HG02852 (cell line): Measurements from ENCODE around the gene GHDC.
"Not testable (repeated sequence)": the region's sequence is repeated elsewhere in the genome, so short reads cannot be mapped to it uniquely, and the experiment has no call there.

Source experiments
- ATAC-seq: cut with Tn5 transposase; IDR thresholded peaks from one replicate; pipeline ENCODE4 v1.9.1; 2021; ENCODE audit warnings: mild to moderate bottlenecking, moderate library complexity; ENCODE audit not compliant: unreplicated experiment

Gene GHDC

DNA sequence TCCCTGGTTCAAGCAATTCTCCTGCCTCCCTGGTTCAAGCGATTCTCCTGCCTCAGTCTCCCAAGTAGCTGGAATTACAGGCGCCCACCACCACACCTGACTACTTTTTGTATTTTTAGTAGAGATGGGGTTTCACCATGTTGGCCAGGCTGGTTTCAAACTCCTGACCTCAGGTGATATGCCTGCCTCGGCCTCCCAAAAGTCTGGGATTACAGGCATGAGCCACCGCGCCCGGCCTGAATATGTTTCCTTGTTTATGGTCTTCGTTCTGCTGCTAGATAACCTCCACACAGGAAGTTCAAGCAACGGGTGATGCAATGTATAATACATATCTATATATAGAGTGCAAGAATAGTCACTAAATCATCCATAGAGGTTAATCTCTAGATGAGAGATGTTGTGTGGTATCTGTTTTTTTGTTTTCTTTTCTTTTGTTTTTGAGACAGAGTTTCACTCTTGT, 11.9 kb upstream of the GHDC start:
- not testable (repeated sequence) for ATAC-seq

DNA sequence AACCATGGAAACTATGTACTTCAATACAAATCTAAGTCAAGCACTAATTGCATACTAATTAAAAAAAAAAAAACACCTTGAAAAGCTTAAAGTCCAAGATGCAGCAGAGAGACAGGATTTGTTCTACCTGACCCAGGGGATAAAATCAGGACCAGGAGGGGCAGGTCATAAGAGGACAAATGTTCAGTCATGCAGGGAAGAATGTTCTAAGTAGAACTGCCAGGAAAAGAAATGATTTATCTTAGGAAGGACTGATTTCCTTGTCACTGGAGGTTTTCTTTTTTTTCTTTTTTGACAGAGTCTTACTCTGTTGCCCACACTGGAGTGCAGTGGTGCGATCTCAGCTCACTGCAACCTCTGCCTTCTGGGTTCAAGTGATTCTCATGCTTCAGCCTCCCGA, 9.1 kb upstream of the GHDC start:
- no peak for ATAC-seq

DNA sequence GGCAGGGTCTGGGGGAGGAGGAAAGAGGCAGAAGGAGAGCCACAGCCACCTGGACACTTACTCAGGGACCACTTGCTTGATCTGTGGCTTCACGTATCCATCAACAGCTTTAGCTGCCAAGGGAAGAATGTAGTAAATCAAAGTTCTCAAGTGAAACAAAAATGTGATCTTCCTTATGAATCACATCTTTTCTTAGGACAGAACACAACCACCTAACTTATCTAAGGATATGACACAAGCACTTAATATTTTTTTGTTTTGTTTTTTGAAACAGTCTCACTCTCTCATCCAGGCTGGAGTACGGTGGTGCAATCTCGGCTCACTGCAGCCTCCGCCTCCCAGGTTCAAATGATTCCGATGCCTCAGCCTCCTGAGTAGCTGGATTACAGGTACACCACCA, 8.4 kb upstream of the GHDC start:
- ATAC-seq: no peak

DNA sequence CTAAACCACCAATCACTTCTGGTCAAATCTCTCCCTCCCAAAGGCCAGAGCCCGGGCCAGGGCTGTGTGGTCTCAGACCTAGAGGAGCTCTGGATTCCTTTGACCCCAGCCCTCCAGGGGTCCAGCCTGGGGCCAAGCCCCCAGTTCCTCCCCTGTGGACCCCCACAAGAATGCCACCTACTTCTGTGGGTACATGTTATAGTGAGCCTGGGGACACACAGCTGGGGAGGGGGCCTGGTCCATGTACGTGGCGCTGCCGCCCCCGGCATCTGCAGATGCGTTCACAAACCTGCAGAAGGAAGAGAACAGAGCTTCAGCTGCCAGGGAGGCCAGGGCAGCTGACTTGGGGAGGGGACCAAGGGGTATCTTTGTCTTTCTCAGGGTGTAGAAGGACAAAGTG, 7.9 kb upstream of the GHDC start:
- ATAC-seq: no peak

DNA sequence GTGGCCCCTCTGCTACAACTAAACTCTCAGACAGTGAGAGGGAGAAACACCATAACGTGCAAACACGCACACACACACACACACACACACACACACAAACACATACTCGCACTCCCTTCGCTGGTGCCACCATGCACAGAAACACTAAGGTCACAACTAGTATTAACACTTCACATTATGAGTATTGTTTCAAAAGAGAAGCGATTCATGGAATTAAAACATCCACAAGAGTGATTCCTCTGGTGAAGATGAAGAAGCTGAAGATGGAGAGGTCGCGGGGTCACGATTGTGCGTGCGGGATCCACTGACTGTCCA, 7.1 kb upstream of the GHDC start:
- ATAC-seq: no peak

DNA sequence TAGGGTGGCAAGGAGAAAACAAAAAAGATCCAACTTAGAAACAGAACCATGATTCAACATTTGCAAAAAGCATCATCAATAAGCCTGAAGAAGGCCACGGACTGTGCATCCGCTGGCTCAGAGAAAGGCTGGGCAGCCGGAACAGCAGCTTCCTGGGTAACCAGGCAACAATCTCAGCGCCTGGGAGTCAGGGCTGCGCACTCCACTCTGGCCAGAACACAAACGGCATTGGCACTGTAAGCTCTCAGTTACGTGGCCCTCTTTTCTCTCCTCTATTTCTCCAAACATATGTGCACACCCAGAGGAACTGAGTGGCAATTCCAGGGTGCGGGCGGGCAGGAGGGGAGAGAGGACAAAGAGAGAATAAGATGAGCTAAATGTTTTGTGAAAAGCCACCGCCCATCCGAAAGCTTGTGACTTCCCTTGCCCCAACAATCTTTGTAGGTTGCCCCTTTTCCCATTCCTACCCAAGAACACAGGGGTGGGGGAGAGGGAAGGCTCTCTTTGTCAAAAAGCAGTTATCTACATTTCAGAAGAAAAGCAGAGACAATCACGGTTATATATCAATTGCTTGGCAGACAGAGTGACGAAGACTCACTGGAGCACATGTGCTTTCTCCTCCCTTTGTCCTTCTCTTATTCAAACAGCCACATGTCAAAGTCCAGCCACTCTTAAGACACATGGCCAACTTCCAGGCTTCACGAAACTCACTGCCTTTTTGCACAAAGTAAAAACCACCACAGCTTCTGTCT, 6.6 kb upstream of the GHDC start:
- ATAC-seq: no peak

DNA sequence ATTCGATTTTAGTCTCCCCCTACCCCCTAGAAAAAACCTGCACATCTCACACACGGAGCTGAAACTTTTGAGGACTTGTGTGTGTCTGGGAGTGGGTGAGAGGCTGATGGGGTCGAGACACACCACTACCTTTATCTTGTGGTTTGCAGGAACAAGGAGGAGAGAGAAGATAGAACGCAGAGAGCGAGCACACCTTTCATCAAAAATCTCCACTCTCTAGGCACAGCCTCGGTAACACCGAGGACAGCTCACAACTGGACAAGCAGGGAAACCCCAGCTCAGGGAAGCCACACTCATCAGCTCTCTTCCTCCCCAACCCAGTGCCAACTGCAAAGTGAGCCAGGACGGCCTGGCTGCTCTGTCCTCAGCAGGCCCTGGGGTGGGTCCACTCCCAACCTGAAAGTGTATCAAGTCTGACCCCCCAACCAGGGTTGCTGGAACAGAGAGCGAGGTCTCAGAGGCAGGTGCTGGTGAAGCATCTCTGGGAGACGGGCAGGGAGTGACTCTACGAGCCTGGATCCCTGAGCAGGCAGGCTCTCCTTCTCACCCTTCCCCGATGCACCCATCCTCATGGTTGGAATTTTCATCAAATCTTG, 5.2 kb upstream of the GHDC start:
- ATAC-seq: no peak

DNA sequence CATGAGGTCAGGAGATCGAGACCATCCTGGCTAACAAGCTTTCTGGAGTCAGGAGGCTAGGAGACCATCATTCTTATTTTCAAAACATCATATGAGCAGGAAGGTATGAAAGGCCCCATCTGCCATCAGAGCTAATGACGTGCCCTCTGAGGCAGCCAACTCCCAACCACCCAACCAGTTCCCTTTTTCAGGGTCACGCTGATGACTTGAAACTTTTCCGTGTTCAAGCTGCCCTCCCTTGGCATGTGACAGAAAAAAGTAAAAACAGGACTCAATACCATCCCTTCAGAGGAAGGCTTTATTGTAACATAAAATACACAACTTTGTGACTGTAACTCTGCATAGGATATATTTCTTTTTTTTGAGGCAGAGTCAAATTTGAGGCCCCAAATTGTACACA, 4.6 kb upstream of the GHDC start:
- no peak for ATAC-seq

DNA sequence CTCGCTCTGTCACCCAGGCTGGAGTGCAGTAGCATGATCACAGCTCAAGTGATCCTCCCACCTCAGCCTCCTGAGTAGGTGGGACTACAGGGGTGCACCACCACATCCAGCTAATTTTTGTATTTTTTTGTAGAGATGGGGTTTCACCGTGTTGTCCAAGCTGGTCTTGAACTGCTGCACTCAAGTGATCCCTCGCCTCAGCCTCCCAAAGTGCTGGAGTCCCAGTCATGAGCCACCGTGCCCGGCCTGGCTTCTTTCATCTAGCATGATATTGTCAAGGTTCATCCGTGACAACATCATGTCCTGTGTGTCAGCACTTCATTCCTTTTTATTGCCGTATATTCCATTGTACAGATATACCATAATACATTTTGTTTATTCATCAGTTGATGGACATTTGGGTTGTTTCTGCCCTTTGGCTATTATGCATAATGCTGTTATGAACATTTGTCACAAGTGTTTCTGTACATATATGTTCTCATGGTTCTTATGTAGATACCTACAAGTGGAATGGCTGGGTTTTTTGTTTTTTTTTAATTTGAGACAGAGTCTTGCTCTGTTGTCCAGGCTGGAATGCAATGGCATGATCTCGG, 3.4 kb upstream of the GHDC start:
- no peak for ATAC-seq

DNA sequence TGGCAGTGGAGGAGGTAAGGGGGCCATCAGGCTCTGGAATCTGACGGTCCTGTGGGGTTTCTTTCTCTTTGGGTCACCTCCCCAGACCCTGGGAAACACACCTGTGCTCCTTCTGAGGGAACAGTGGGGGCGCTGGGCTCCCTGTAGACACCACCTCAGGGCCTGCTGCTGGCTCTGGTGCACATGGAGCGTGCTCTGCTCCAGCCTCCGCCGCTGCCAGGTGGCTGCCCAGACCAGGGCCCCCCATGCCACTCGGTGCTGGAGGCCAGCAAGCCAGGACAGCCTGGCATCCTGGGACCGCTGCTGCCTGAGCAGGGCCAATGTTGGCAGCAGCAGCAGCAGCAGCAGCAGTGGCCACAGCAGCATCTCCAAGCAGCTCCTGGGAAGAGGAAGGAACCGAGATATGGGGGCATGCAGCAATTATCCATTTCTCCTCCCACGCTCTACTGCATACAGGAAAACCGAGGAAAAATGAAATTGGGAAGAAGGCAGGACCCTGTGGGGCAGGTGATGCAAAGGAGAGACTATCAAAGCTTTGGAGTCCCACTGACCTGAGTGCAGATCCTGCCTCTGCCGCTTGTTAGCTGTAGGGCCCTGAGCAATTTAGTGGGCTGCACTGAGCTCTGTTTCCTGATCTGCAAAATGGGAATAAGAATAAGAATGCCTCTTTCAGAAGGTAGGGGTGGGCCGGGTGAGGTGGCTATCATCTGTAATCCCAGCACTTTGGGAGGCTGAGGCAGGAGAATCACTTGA, 902 bp downstream of the GHDC start:
- ATAC-seq: no peak

DNA sequence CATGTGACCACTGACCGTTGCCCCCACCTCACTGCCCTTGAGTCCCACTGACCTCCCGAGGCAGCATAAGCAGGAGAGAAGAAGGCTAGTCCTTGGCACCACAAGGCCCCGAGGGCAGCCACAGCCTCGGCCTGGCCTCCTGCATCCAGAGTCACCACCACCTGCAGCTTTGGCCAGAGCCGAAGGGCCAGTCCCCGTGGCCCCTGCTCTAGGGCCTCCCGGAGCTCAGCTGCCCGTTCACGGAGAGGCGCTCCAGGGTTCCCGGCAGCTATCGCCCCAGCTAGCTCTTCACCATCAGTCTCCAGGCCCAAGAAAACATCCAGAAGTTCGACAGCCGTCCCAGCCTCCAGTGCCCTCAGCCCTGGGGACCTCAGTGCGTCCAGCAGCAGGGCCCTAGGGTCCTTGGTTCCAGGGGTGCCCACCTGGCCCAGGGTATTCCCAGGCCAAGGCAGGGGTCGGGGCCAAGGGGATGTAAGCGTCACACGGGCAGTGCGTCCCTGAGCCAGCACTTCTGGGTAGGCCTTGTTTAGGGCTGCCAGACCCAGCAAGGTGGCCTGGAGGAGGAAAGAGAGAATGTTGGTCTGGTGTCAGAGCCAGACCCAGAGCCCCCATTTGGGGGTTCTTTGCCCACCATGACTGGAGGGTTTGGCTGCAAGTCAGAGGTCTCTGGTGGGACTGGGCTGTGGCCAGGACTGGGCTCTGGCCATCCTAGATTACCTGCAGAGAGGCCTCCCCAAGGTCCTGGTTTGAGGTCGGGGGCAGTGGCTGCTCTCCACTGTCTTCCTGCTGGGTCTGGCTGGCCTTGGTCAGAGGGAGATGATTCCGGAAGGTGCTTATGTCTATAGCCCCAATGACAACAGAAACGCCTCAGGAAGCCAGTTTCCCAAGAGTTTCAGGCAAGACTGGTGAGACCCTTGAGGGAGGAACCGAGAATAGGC, 1.8 kb downstream of the GHDC start:
- no peak for ATAC-seq

DNA sequence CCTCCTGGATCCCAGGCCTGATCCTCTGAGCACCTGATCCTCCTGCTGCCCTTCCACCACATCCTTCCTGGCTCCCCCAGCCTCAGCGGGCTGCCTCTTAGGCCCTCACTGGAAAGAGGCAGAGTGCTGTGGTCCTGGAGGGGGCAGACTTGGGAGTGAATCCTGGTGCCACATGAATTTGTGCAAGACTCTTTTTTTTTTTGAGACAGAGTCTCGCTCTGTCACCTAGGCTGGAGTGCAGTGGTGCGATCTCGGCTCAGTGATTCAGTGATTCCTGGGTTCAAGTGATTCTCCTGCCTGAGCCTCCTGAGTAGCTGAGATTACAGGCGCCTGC, 3.1 kb downstream of the GHDC start:
- ATAC-seq: no peak

DNA sequence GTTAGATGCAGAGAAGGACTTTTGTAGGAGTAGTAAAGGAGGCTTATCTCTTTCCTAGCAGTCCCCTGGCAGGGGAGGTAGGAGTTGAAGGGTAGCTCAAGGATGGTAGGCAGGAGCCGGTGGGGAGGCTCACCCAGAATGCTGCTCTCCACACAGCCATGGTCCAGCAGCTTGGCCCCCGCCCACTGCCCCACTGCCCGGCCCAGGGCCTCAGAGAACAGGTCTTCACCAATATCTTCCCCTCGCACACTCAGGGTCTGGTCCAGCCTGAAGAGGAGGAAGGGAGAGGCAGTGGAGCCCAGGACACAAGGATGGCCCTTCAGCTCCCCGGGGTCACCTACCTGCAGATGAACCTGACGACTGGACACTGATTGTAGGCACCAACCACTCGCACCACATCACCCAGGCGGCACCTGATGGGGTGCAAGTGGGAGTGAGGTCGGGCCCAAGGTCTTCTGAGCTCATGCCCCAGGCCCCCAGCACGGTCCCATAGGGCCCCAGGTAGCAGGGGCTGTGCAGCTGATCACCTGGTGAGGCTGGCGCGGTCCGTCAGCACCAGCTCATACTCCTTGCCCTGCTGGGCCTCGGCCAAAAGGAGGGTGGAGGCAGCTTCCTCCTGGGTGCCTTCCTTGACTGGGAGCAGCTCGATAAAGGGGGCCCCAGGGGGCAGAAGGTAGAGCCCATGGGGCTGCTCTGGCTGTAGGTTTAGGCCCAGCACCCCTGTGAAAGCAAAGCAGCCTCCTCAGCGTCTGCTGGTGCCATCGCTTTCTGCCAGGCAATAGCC, 3.6 kb downstream of the GHDC start:
- ATAC-seq: no peak

DNA sequence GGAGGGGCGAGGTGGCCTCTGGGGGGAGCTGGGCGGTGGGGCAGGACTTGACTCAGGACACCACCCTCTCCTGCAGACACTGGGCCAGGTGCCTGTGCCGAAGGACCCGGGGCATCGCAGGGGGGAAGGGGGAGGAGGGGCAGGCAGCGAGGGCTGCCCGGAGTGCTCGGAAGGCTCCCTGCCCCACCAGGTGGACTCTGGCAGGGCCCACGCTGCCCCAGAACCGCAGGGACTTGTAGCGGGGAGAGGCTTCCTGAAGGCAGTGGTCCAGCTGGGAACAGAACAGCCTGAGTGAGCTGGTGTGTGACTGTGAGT, 4.7 kb downstream of the GHDC start:
- no peak for ATAC-seq

DNA sequence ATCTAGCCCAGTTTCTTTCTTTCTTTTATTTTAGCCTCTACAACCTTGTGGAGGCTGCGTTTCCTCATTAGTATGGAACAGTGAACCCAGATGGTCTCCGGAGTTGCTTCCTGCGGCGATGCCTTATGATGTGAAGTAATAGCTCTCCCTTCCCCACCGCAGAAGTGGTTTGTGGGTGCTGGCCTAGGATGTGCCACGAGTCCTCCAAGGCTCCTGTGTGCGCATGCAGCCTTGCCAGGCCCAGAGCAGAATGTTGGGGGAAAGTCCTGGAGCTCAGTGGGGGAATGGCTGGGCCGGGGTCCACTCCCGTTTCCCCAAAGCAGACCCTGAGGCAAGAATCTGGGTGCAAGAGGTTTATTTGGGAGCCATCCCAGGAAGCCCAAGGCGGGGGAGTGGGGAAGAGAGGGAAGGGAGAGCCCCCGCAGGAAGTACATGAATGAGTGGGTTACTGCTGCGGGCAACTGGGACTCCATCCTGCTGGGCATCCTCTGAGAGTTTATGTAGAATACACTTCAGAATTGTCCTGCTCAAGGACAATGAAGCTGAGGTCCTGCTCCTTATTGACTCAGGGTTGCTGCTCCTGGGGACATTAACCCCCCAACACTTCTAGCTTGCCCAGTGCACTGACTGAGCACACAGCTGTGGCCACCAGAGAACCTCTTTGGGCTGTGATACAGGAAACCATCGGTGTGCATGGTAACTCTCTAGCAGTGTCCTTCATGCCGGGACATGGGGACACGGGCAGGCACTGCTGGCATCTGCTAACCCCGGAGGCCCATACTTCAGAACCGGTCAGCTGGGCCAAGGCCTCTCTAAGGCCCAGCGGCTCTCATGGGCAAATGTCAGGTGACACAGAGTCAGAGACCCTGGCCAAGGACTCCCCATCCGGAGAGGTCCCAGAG, 5.3 kb downstream of the GHDC start:
- ATAC-seq: no peak

DNA sequence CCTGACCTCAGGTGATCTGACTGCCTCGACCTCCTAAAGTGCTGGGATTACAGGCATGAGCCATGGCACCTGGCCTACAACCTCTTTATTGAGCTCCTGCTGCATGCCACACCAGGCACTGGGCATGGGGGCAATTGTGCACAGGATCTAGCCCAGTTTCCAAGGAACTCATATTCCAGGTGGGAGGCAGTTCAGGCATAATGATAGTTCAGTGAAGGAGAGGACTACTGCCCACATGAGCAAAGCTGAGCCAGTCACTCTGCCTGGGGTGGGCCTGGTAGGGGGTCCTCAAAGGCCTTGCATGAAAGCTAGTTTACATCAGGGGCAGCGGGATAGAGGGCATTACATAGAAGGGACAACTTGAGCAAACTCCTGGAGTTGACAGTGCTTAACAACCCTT, 6.5 kb downstream of the GHDC start:
- no peak for ATAC-seq

DNA sequence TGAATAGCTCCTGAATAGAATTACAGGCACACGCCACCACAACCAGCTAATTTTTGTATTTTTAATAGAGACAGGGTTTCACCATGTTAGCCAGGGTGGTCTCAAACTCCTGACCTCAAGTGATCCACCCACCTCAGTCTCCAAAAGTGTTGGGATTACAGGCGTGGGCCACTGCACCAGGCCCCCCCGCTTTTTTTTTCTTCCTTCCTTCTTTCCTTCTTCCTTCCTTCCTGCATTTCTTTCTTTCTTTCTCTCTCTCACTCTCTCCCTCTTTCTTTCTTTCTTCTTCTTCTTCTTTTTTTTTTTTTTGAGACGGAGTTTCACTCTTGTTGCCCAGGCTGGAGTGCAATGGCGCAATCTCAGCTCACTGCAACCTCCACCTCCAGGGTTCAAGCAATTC, 8.1 kb downstream of the GHDC start:
- ATAC-seq: not testable (repeated sequence)

DNA sequence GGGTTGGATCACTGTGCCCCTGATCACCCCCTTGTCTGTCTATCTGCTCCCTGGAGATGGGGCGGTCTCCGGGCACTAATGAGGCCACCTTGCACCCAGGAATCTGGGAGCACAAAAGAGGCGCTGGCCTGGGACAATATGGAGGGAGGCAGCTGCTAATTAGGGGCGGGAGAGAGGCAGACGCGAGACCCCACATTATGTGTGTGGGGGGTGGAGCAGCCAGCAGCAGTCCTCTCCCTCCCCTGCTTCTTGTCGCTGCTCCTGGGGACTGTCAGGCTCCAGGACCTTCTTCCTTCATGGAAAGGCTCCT, 8.7 kb downstream of the GHDC start:
- no peak for ATAC-seq
